Vagina (tissue), 2 donors: ENCODE data around the gene NEK5.

Experiments used
- CTCF ChIP-seq, 3 experiments: fragments of 450-650 bp in 2 of 3; fragments of 200-600 bp in 1 of 3; sonication (generic) in 1 of 3; IDR thresholded peaks; one replicate each; pipeline ENCODE4 v1.5.1; 2017 to 2019; ENCODE audit warnings: antibody characterized with exemption in 3 of 3, mild to moderate bottlenecking in 2 of 3, moderate library complexity in 2 of 3
- POLR2AphosphoS5 ChIP-seq, 2 donors: sonication (generic); formaldehyde crosslinking; IDR thresholded peaks; one replicate each; pipeline ENCODE4 v1.9.0; 2017; ENCODE audit warnings: antibody characterized with exemption in 2 of 2, mild to moderate bottlenecking in 2 of 2, low read depth in 1 of 2; ENCODE audit not compliant: insufficient read depth in 1 of 2

- TF ChIP-seq CTCF (IDR thresholded peaks at IDR 0.05) = no peak
- no peak for TF ChIP-seq POLR2AphosphoS5 (IDR thresholded peaks at IDR 0.05; ENCODE audit: insufficient read depth in 1 of 2, low read depth in 1 of 2)
Measured at GRCh38 chr13:52118095-52118494, 10.8 kb downstream of the NEK5 start.
